ENCODE data around the gene EIF2AK2.

EIF2AK2 gene

GRCh38 chr2:37143974-37144373, 12.8 kb downstream of the EIF2AK2 start:
- TF ChIP-seq, protein P1, sequence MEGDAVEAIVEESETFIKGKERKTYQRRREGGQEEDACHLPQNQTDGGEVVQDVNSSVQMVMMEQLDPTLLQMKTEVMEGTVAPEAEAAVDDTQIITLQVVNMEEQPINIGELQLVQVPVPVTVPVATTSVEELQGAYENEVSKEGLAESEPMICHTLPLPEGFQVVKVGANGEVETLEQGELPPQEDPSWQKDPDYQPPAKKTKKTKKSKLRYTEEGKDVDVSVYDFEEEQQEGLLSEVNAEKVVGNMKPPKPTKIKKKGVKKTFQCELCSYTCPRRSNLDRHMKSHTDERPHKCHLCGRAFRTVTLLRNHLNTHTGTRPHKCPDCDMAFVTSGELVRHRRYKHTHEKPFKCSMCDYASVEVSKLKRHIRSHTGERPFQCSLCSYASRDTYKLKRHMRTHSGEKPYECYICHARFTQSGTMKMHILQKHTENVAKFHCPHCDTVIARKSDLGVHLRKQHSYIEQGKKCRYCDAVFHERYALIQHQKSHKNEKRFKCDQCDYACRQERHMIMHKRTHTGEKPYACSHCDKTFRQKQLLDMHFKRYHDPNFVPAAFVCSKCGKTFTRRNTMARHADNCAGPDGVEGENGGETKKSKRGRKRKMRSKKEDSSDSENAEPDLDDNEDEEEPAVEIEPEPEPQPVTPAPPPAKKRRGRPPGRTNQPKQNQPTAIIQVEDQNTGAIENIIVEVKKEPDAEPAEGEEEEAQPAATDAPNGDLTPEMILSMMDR (conservative IDR thresholded peaks at IDR 0.05; ENCODE audit: low read depth, low read length): no peak
- no peak overlapping the region for H3K4me2 ChIP-seq
- no peaks in the 10 kb centered on the region for H4K20me1 ChIP-seq (ENCODE audit: insufficient read depth)
- no peak overlapping the region for H3K9ac ChIP-seq
- H2AFZ ChIP-seq (ENCODE audit: low read depth): no peak overlapping the region
- H3K27ac ChIP-seq: no peak overlapping the region
- no peak overlapping the region for H3K4me3 ChIP-seq (IDR thresholded peaks at IDR 0.05; ENCODE audit: insufficient read depth, low read depth, low read length)
- no peaks in the 10 kb centered on the region; the same call in 1 of the 2 replicates for H3K36me3 ChIP-seq (ENCODE audit: insufficient read depth)
- H3K79me2 ChIP-seq (ENCODE audit: insufficient read depth, low read depth): no peaks in the 10 kb centered on the region
- H3K27me3 ChIP-seq (ENCODE audit: insufficient read depth, low read depth): no peaks in the 10 kb centered on the region
- H3K4me1 ChIP-seq (ENCODE audit: low read depth, poor library complexity, severe bottlenecking): no peaks in the 10 kb centered on the region

- H3K36me3 ChIP-seq (ENCODE audit: insufficient read depth): peaks cover 5% of the 10 kb centered on the region; the same call in 1 of the 2 replicates
- no peak overlapping the region for H2AFZ ChIP-seq (ENCODE audit: low read depth)
- H3K4me1 ChIP-seq (ENCODE audit: low read depth, poor library complexity, severe bottlenecking): no peaks in the 10 kb centered on the region
- no peaks in the 10 kb centered on the region for H3K27me3 ChIP-seq (ENCODE audit: insufficient read depth, low read depth)
- TF ChIP-seq, protein P1 (conservative IDR thresholded peaks at IDR 0.05; ENCODE audit: low read depth, low read length): no peak
- H3K4me3 ChIP-seq (IDR thresholded peaks at IDR 0.05; ENCODE audit: insufficient read depth, low read depth, low read length): no peak overlapping the region
- no peak overlapping the region for H3K9ac ChIP-seq
- no peaks in the 10 kb centered on the region for H4K20me1 ChIP-seq (ENCODE audit: insufficient read depth)
- no peak overlapping the region for H3K27ac ChIP-seq
- no peak overlapping the region for H3K4me2 ChIP-seq
- no peaks in the 10 kb centered on the region for H3K79me2 ChIP-seq (ENCODE audit: insufficient read depth, low read depth)
Measured at GRCh38 chr2:37142546-37142945, 14.2 kb downstream of the EIF2AK2 start.

DNA sequence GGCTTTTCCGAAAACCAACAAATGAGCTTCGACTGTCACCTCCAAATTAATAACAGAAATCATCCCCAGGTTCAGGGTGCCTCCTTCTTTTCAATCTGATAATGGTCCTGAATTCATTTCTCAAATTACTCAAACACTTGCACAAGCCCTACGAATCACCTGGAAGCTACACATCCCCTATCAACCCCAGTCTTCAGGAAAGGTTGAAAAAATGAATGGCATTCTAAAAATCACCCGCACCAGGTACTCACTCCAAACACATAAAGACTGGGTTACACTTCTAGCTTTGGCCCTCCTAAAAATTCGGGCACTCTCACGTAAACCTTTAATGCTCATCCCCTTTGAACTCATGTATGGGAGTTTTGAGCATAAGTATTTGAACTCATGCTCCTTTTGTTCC, 23.9 kb downstream of the EIF2AK2 start:
- TF ChIP-seq, protein P1 (conservative IDR thresholded peaks at IDR 0.05; ENCODE audit: low read depth, low read length): no peak
- H3K4me1 ChIP-seq (ENCODE audit: low read depth, poor library complexity, severe bottlenecking): no peaks in the 10 kb centered on the region
- no peak overlapping the region for H2AFZ ChIP-seq (ENCODE audit: low read depth)
- no peak overlapping the region for H3K9ac ChIP-seq
- H3K27me3 ChIP-seq (ENCODE audit: insufficient read depth, low read depth): no peaks in the 10 kb centered on the region
- H3K79me2 ChIP-seq (ENCODE audit: insufficient read depth, low read depth): no peaks in the 10 kb centered on the region
- H3K4me2 ChIP-seq: no peak overlapping the region
- H4K20me1 ChIP-seq (ENCODE audit: insufficient read depth): no peaks in the 10 kb centered on the region
- no peaks in the 10 kb centered on the region for H3K36me3 ChIP-seq (ENCODE audit: insufficient read depth)
- H3K27ac ChIP-seq: no peak overlapping the region
- H3K4me3 ChIP-seq (IDR thresholded peaks at IDR 0.05; ENCODE audit: insufficient read depth, low read depth, low read length): no peak overlapping the region

DNA sequence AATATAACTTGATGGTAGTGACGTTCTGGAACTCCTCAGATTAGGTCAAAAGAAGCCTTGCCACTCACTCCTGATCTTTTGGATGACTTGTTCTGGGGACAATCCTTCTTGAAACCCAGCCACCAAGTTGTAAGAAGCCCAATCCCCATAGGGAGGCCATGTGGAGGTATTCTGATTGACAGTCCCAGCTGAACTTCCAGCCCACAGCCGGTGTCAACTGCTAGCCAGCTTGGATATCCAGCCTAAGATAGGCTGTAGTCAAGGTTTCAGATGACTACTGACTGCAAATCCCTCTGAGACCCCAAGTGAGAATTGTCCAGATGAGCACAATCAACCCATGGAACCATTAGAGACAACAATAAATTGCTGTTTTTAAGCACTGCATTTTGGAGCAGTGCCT, 31.4 kb downstream of the EIF2AK2 start:
- no peaks in the 10 kb centered on the region for H3K79me2 ChIP-seq (ENCODE audit: insufficient read depth, low read depth)
- no peaks in the 10 kb centered on the region for H3K36me3 ChIP-seq (ENCODE audit: insufficient read depth)
- TF ChIP-seq, protein P1 (conservative IDR thresholded peaks at IDR 0.05; ENCODE audit: low read depth, low read length): no peak
- H3K27ac ChIP-seq: no peak overlapping the region
- no peaks in the 10 kb centered on the region for H3K27me3 ChIP-seq (ENCODE audit: insufficient read depth, low read depth)
- H3K4me3 ChIP-seq (IDR thresholded peaks at IDR 0.05; ENCODE audit: insufficient read depth, low read depth, low read length): no peak overlapping the region
- H4K20me1 ChIP-seq (ENCODE audit: insufficient read depth): no peaks in the 10 kb centered on the region
- H2AFZ ChIP-seq (ENCODE audit: low read depth): no peak overlapping the region
- H3K4me2 ChIP-seq: no peak overlapping the region
- no peaks in the 10 kb centered on the region for H3K4me1 ChIP-seq (ENCODE audit: low read depth, poor library complexity, severe bottlenecking)
- H3K9ac ChIP-seq: no peak overlapping the region

Measured in KMS-11 (cell line).